ENCODE measurements around the gene KPNA4. TPM values are rescaled to one million over a fixed set of nuclear protein-coding genes. Genes with fewer than 3 reads are reported as not detected.
A peak's percentile ranks its signal among the peaks of the same experiment; 100 is the strongest.

The KPNA4 gene
- total and polyA plus RNA-seq, 2 donors (not counting 3 experiments of a cell fraction or from before 2014, with no cell fraction given) = 12.2 to 70.1 TPM

DNA sequence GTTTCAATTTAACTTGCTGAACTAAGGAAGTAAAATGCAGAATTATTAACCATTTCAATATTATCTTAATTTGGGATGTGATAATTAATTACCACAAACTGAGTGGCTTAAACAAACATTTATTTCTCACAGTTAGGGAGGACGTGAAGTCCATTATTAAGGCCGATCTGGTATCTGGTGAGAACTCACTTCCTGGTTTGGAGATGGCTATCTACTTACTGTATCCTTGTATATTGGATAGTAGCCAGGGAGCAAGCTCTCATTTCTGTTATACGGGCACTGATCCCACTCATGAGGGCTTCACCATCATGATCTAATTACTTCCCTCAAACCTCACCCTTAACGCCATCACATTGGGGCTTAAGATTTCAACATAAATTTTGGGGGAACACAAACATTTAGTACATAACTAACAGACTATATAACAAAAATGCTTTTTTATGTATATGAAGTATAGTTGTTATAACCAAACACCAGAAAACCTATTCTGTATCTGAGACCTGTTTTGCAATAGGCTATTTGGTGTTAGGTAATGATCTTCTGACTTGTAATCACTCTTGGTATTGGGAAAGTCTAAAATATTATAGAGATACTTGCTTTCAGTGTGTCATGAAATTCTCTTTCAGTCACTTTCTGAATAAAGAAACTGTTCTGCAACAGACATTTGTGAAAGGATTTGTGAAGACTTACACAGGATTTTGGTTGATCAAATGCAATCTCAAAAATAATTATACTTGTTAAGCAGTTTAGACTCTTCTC, 4.7 kb upstream of the KPNA4 start:
- Histone ChIP-seq H3K36me3 (ENCODE audit: control insufficient read depth in 2 of 2, extremely low read depth in 1 of 2, insufficient read depth in 2 of 2, low read length in 2 of 2) (peaks cover 0 to 1% of the 10 kb centered on the region in 2 experiments), H3K4me2 (ENCODE audit: insufficient read depth, low read length) (peak overlapping the region; percentile 44), H3K9ac (replicated peaks; ENCODE audit: extremely low read depth, insufficient read depth, low read length) (no peak overlapping the region), H4K20me1 (replicated peaks; ENCODE audit: control insufficient read depth, extremely low read depth, insufficient read depth, low read length) (no peaks in the 10 kb centered on the region), H3K27me3 (ENCODE audit: control insufficient read depth in 2 of 2, insufficient read depth in 2 of 2, low read length in 2 of 2) (no peaks in the 10 kb centered on the region), H3K4me3 (replicated peaks in 1 of 3; ENCODE audit: insufficient read depth in 1 of 3, low read depth in 1 of 3, low read length in 3 of 3) (no peak overlapping the region), H3K27ac (ENCODE audit: insufficient read depth, low read depth, low read length) (no peak overlapping the region), H2AFZ (ENCODE audit: low read depth, low read length) (peak overlapping the region; percentile 46), H3K4me1 (ENCODE audit: control insufficient read depth, extremely low read depth, insufficient read depth, low read length) (peaks cover 23% of the 10 kb centered on the region), H3K79me2 (ENCODE audit: control insufficient read depth, insufficient read depth, low read length) (peaks cover 6% of the 10 kb centered on the region), H3K9me3 (replicated peaks; ENCODE audit: control insufficient read depth, insufficient read depth, low read length) (no peaks in the 10 kb centered on the region), H3K9me1 (replicated peaks; ENCODE audit: control insufficient read depth, extremely low read depth, insufficient read depth, low read length) (no peaks in the 10 kb centered on the region)
- FAIRE-seq (peak; percentile 71), DNase-seq (ENCODE audit: low read depth, low spot score) (peak; percentile 54)
- POLR2A ChIA-PET = no interaction called here
- CTCF ChIA-PET = interaction anchor here (0.7 to 1.2 kb wide), 2 partner anchors 41 to 371 kb away, joined by 4 to 5 read pairs; no protein-coding TSS in a partner anchor
- intact Hi-C loops (cut with micrococcal nuclease) (loop anchor here (5.0 to 10.0 kb wide), 4 partner anchors 695 to 847 kb away; no protein-coding TSS in a partner anchor), dilution Hi-C loops (cut with MboI; ENCODE audit: extremely low pct_ligation_motif_present, low sequenced_read_pairs) (no loop called here)
- no TSS peak for BruUV-seq (replicated peaks)
- TF ChIP-seq EZH2 (IDR thresholded peaks at IDR 0.05; ENCODE audit: borderline replicate concordance, low read depth, low read length, severe bottlenecking) (no peak), GATA2 (IDR thresholded peaks at IDR 0.05; ENCODE audit: insufficient read depth, insufficient read length, low read depth, low read length) (peak; percentile 96)

GRCh38 chr3:160568989-160569388, 3.6 kb upstream of the KPNA4 start:
- H3K4me1 ChIP-seq (ENCODE audit: control insufficient read depth, extremely low read depth, insufficient read depth, low read length) = peaks cover 23% of the 10 kb centered on the region
- H3K27ac ChIP-seq (ENCODE audit: insufficient read depth, low read depth, low read length) = no peak overlapping the region
- dilution Hi-C loops (cut with MboI; ENCODE audit: extremely low pct_ligation_motif_present, low sequenced_read_pairs) (no loop called here), intact Hi-C loops (cut with micrococcal nuclease) (loop anchor here (5.0 to 10.0 kb wide), 4 partner anchors 694 to 848 kb away; no protein-coding TSS in a partner anchor)
- no peak for FAIRE-seq
- H3K27me3 ChIP-seq (ENCODE audit: control insufficient read depth in 2 of 2, insufficient read depth in 2 of 2, low read length in 2 of 2) = no peaks in the 10 kb centered on the region
- no peak for DNase-seq (ENCODE audit: low read depth, low spot score)
- ChIA-PET CTCF (interaction anchor here (1.2 kb wide), 1 partner anchor 40 kb away, joined by 5 read pairs; no protein-coding TSS in a partner anchor), POLR2A (interaction anchor here (0.7 kb wide), 1 partner anchor 536 kb away, joined by 6 read pairs; no protein-coding TSS in a partner anchor)
- no peak overlapping the region for H3K4me2 ChIP-seq (ENCODE audit: insufficient read depth, low read length)
- no peak overlapping the region for H2AFZ ChIP-seq (ENCODE audit: low read depth, low read length)
- H4K20me1 ChIP-seq (replicated peaks; ENCODE audit: control insufficient read depth, extremely low read depth, insufficient read depth, low read length) = peaks cover under 1% of the 10 kb centered on the region
- H3K36me3 ChIP-seq (ENCODE audit: control insufficient read depth in 2 of 2, extremely low read depth in 1 of 2, insufficient read depth in 2 of 2, low read length in 2 of 2) = peaks cover 0 to 1% of the 10 kb centered on the region in 2 experiments
- no peak for TF ChIP-seq MYC (IDR thresholded peaks at IDR 0.05; ENCODE audit: low read depth, low read length)
- TF ChIP-seq GATA2 (IDR thresholded peaks at IDR 0.05; ENCODE audit: insufficient read depth, insufficient read length, low read depth, low read length) = no peak
- no peak for TF ChIP-seq JUN (IDR thresholded peaks at IDR 0.05; ENCODE audit: borderline replicate concordance, insufficient read depth, insufficient read length, low read depth)
- TF ChIP-seq, protein P1, sequence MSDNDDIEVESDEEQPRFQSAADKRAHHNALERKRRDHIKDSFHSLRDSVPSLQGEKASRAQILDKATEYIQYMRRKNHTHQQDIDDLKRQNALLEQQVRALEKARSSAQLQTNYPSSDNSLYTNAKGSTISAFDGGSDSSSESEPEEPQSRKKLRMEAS (IDR thresholded peaks at IDR 0.05; ENCODE audit: insufficient read depth, insufficient read length) = no peak
- no peak for TF ChIP-seq POLR2A (IDR thresholded peaks at IDR 0.05; ENCODE audit: low read depth, low read length)
- TF ChIP-seq EZH2 (IDR thresholded peaks at IDR 0.05; ENCODE audit: borderline replicate concordance, low read depth, low read length, severe bottlenecking) = no peak
- no peak for TF ChIP-seq CTCF (IDR thresholded peaks at IDR 0.05; ENCODE audit: extremely low read depth in 1 of 2, insufficient read depth in 1 of 2, low read depth in 1 of 2, low read length in 2 of 2)
- no peak for TF ChIP-seq FOS (IDR thresholded peaks at IDR 0.05; ENCODE audit: borderline replicate concordance, insufficient read depth, low read length)
- no peak for TF ChIP-seq POLR2AphosphoS5 (IDR thresholded peaks at IDR 0.05; ENCODE audit: insufficient read depth, low read depth, low read length)
- H3K4me3 ChIP-seq (replicated peaks in 1 of 3; ENCODE audit: insufficient read depth in 1 of 3, low read depth in 1 of 3, low read length in 3 of 3) = no peak overlapping the region
- H3K9ac ChIP-seq (replicated peaks; ENCODE audit: extremely low read depth, insufficient read depth, low read length) = no peak overlapping the region
- H3K9me3 ChIP-seq (replicated peaks; ENCODE audit: control insufficient read depth, insufficient read depth, low read length) = no peaks in the 10 kb centered on the region
- no TSS peak for BruUV-seq (replicated peaks)
- peaks cover 17% of the 10 kb centered on the region for H3K79me2 ChIP-seq (ENCODE audit: control insufficient read depth, insufficient read depth, low read length)
- H3K9me1 ChIP-seq (replicated peaks; ENCODE audit: control insufficient read depth, extremely low read depth, insufficient read depth, low read length) = no peaks in the 10 kb centered on the region
